Vagina (tissue), 2 donors: ENCODE measurements around the gene RAPGEF4. TPM values are rescaled to one million over a fixed set of nuclear protein-coding genes. Genes with fewer than 3 reads are reported as not detected.

Source experiments
- DNase-seq, 2 donors: peaks; one replicate each; pipeline ENCODE4 v3.0.0-alpha.2; 2017; ENCODE audit errors: extremely low spot score in 2 of 2
- H3K27ac ChIP-seq: fragments of 200-600 bp; sonication (generic); one replicate; pipeline ENCODE4 v1.5.1; 2019
- H3K27me3 ChIP-seq: fragments of 200-600 bp; sonication (generic); one replicate; pipeline ENCODE4 v1.5.1; 2019
- H3K36me3 ChIP-seq, 2 donors: fragments of 200-600 bp; sonication (generic); one replicate each; pipeline ENCODE4 v1.5.1; 2017 to 2019
- H3K4me1 ChIP-seq: fragments of 200-600 bp; sonication (generic); one replicate; pipeline ENCODE4 v1.5.1; 2019
- H3K4me3 ChIP-seq, 2 donors: fragments of 200-600 bp; sonication (generic); 1 replicate in 1 of 2; 2 replicates in 1 of 2; pipeline ENCODE4 v1.5.1; 2016 to 2019
- H3K9me3 ChIP-seq: fragments of 200-600 bp; sonication (generic); one replicate; pipeline ENCODE4 v1.5.1; 2019
- POLR2A ChIP-seq, 2 donors: fragments of 450-650 bp; IDR thresholded peaks; one replicate each; pipeline ENCODE4 v1.6.1; 2017; ENCODE audit warnings: antibody characterized with exemption in 2 of 2, mild to moderate bottlenecking in 2 of 2, moderate library complexity in 2 of 2
- POLR2AphosphoS5 ChIP-seq, 2 donors: sonication (generic); formaldehyde crosslinking; IDR thresholded peaks; one replicate each; pipeline ENCODE4 v1.9.0; 2017; ENCODE audit warnings: antibody characterized with exemption in 2 of 2, mild to moderate bottlenecking in 2 of 2, low read depth in 1 of 2; ENCODE audit not compliant: insufficient read depth in 1 of 2
- intact Hi-C: fragments of 100-400 bp; cut with DNase I; formaldehyde crosslinking; loops from one replicate; pipeline ENCODE4 v1.15.1; 2023
- total RNA-seq: library from RNA; depleted of rRNA; stranded (reverse); fragments of >200 nt; gene quantifications from one replicate; pipeline ENCODE4 v1.2.3, GENCODE V29; 2016
- TF ChIP-seq, protein P1 (sequence below), 3 experiments: fragments of 450-650 bp in 2 of 3; fragments of 200-600 bp in 1 of 3; sonication (generic) in 1 of 3; IDR thresholded peaks; one replicate each; pipeline ENCODE4 v1.5.1; 2017 to 2019; ENCODE audit warnings: antibody characterized with exemption in 3 of 3, mild to moderate bottlenecking in 2 of 3, moderate library complexity in 2 of 3

Gene RAPGEF4
- total RNA-seq, 1 donor from 2014 or later, result 18.4 TPM

- Histone ChIP-seq H3K27me3 (no peaks in the 10 kb centered on the region), H3K27ac (no peak overlapping the region), H3K9me3 (no peaks in the 10 kb centered on the region), H3K4me3 (no peak overlapping the region), H3K4me1 (peaks cover 7% of the 10 kb centered on the region), H3K36me3 (no peaks in the 10 kb centered on the region)
- no peak for DNase-seq
- intact Hi-C loops, result no loop called here
- TF ChIP-seq POLR2AphosphoS5 (IDR thresholded peaks at IDR 0.05; ENCODE audit: insufficient read depth in 1 of 2, low read depth in 1 of 2), result no peak
- TF ChIP-seq, protein P1, sequence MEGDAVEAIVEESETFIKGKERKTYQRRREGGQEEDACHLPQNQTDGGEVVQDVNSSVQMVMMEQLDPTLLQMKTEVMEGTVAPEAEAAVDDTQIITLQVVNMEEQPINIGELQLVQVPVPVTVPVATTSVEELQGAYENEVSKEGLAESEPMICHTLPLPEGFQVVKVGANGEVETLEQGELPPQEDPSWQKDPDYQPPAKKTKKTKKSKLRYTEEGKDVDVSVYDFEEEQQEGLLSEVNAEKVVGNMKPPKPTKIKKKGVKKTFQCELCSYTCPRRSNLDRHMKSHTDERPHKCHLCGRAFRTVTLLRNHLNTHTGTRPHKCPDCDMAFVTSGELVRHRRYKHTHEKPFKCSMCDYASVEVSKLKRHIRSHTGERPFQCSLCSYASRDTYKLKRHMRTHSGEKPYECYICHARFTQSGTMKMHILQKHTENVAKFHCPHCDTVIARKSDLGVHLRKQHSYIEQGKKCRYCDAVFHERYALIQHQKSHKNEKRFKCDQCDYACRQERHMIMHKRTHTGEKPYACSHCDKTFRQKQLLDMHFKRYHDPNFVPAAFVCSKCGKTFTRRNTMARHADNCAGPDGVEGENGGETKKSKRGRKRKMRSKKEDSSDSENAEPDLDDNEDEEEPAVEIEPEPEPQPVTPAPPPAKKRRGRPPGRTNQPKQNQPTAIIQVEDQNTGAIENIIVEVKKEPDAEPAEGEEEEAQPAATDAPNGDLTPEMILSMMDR (IDR thresholded peaks at IDR 0.05), result no peak
- no peak for TF ChIP-seq POLR2A (IDR thresholded peaks at IDR 0.05)
Observed at GRCh38 chr2:172885996-172886395, 150.4 kb downstream of the RAPGEF4 start.

DNA sequence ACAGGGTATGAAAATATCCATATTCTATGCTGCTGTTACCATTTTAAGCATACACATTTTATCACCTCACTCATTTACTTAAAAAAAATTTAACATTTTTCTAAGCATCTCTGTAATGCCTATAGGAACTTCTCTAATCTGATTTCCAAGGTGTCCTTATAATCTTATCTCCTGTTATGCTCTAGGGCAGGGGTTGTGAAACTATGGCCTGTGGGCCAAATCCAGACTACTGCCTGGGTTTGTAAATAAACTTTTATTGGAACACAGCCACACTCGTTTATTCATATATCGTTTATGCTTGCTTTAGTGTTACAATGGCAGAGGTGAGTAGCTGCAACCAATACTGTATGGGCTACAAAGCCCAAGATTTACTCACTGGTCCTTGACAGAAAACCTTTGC, 151.6 kb downstream of the RAPGEF4 start:
- DNase-seq, result no peak
- Histone ChIP-seq H3K4me3 (no peak overlapping the region), H3K9me3 (no peaks in the 10 kb centered on the region), H3K4me1 (peaks cover 7% of the 10 kb centered on the region), H3K27me3 (no peaks in the 10 kb centered on the region), H3K27ac (no peak overlapping the region), H3K36me3 (no peaks in the 10 kb centered on the region)
- TF ChIP-seq POLR2A (IDR thresholded peaks at IDR 0.05) (no peak), POLR2AphosphoS5 (IDR thresholded peaks at IDR 0.05; ENCODE audit: insufficient read depth in 1 of 2, low read depth in 1 of 2) (no peak)
- TF ChIP-seq, protein P1 (IDR thresholded peaks at IDR 0.05), result no peak
- intact Hi-C loops, result no loop called here

GRCh38 chr2:172888714-172889669, 153.3 kb downstream of the RAPGEF4 start:
- no peak for TF ChIP-seq POLR2AphosphoS5 (IDR thresholded peaks at IDR 0.05; ENCODE audit: insufficient read depth in 1 of 2, low read depth in 1 of 2)
- no peak overlapping the region for H3K27ac ChIP-seq
- intact Hi-C loops, result no loop called here
- no peaks in the 10 kb centered on the region for H3K9me3 ChIP-seq
- no peaks in the 10 kb centered on the region for H3K27me3 ChIP-seq
- DNase-seq, result no peak
- peaks cover 7% of the 10 kb centered on the region for H3K4me1 ChIP-seq
- no peak overlapping the region for H3K4me3 ChIP-seq
- no peaks in the 10 kb centered on the region for H3K36me3 ChIP-seq

DNA sequence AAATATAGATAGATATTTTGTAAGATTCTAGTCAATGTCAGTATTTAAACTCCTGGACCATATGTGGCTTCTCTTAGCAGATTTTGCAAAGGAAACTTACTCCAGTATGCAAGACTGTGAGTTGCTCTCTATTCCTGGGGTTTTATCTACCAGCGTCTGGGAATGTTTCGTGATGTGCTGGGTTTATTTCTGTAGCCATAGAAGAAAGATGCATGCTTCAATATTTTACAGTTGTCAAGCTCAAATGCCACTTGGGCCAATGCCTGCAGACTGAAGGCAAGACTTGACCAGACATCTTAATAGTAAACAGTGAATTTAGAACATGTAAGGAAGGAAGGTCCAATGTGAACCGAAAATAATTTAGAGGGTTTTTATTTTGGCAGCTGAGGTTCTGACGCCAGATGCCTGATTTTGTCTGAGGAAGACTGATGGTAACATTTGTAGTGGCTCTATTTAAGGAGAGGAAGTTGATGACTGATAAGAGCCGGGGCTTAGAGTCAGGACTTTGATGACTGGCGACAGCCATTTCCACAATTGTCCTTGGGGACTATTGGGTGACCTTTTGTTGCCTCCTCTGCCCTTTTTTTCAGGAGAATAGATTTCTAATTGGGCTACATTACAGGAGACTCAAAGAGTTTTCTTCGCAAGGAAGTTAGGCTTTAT, 154.3 kb downstream of the RAPGEF4 start:
- no peaks in the 10 kb centered on the region for H3K27me3 ChIP-seq
- no peaks in the 10 kb centered on the region for H3K9me3 ChIP-seq
- intact Hi-C loops, result no loop called here
- no peak overlapping the region for H3K27ac ChIP-seq
- no peak overlapping the region for H3K4me3 ChIP-seq
- DNase-seq, result no peak
- H3K36me3 ChIP-seq, result no peaks in the 10 kb centered on the region
- TF ChIP-seq POLR2AphosphoS5 (IDR thresholded peaks at IDR 0.05; ENCODE audit: insufficient read depth in 1 of 2, low read depth in 1 of 2), result no peak
- TF ChIP-seq POLR2A (IDR thresholded peaks at IDR 0.05), result no peak
- TF ChIP-seq, protein P1 (IDR thresholded peaks at IDR 0.05), result no peak
- peaks cover 7% of the 10 kb centered on the region for H3K4me1 ChIP-seq

DNA sequence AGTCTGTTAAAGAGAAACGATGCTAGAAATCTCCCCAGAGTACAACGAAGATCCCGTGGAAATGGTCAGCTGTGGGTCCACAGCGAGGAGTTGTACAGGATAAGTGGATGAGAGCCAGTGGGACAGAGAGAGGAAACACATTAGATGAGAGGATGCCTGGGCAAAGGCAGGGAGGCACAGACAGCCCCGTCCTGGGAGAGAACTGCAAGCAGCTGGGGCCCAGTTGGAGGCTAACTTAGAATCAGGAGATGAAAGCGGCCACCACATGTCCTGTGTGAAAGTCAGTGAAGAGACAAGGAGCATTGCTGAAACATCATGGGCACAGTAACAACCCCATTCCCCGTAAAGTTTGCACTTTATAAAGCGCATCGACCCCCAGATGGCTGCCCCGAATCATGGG, 157.5 kb downstream of the RAPGEF4 start:
- intact Hi-C loops, result no loop called here
- Histone ChIP-seq H3K9me3 (no peaks in the 10 kb centered on the region), H3K4me1 (peaks cover 7% of the 10 kb centered on the region), H3K36me3 (no peaks in the 10 kb centered on the region), H3K4me3 (no peak overlapping the region), H3K27ac (no peak overlapping the region), H3K27me3 (no peaks in the 10 kb centered on the region)
- DNase-seq, result no peak
- no peak for TF ChIP-seq POLR2A (IDR thresholded peaks at IDR 0.05)
- TF ChIP-seq POLR2AphosphoS5 (IDR thresholded peaks at IDR 0.05; ENCODE audit: insufficient read depth in 1 of 2, low read depth in 1 of 2), result no peak
- TF ChIP-seq, protein P1 (IDR thresholded peaks at IDR 0.05), result no peak
